Globus pallidus (tissue), 1 donor: Measurements from ENCODE around the gene PNP.
"Not testable (repeated sequence)": the region's sequence is repeated elsewhere in the genome, so short reads cannot be mapped to it uniquely, and the experiment has no call there.

Experiments
- DNase-seq: peaks from one replicate; pipeline ENCODE4 v3.0.0-alpha.2; 2015; ENCODE audit warnings: low spot score

PNP gene

GRCh38 chr14:20469242-20469889, at the start of gene PNP:
PNP (plus strand) TSS chr14:20469406; CDS start chr14:20469525, 119 bp downstream.
- DNase-seq, result peak; percentile 82

DNA sequence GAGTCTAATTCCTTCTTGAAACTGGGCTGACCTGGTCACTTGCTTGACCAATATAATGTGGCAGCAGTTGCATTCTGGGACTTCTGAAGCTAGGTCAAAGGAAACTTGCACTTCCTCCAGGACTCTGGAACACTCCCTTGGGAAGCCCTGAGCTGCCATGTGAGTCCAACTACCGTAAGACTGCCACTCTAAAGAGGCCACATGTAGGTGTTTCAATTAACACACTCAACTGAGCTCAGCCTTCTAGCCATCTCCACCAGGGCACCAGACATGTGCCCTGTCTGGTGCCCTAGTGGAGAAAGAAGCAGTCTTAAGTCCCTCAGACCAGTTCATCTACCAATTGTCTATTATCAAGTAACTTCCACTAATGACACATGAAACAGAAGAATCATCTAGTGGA, 49.8 kb upstream of the PNP start:
- no peak for DNase-seq

GRCh38 chr14:20421267-20421666, 47.9 kb upstream of the PNP start:
- no peak for DNase-seq

GRCh38 chr14:20422886-20423285, 46.3 kb upstream of the PNP start:
- no peak for DNase-seq

DNA sequence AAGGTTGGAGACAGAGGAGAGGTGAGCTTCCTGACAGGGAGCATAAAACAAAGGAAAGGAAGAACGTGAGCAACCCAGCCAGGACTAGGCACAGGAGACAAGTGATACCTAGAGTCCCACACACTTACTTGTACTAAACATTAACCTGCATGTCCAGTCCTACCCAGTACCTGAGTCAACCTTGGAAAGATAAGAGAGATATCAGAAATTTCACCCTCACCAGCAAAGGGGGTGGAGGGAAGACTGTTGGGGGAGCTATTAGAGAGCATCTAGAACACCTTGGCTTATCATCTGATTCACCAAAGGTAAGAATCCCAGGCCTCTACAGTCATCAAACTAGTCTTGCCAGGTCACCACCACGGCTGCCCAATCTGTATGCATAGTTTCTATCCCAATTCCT, 44.4 kb upstream of the PNP start:
- no peak for DNase-seq

- peak; percentile 45 for DNase-seq
These were observed 41.8 kb upstream of the PNP start for GRCh38 chr14:20427231-20428009.

DNA sequence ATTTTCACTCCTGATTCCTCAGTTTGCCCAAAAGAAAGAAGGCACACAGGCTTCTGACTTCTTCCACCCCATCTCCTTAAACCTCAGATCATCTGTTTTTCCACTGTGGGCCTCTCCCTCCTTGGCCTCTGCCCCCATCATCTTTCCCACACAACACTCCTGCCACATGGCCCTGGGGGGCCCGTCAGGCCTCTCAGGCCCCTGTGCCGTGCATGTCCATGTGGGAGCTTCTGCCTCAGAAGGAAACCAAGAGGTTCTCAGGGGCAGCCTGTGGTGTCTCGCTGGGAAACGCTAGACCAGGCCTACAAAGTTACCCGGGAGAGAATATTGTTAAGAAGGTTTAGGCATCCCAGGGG, 41.2 kb upstream of the PNP start:
- no peak for DNase-seq

GRCh38 chr14:20428802-20429201, 40.4 kb upstream of the PNP start:
- DNase-seq, result no peak

GRCh38 chr14:20429801-20430669, 39.2 kb upstream of the PNP start:
- peak; percentile 31 for DNase-seq

GRCh38 chr14:20434701-20435581, 34.3 kb upstream of the PNP start:
- DNase-seq, result peak; percentile 83

DNA sequence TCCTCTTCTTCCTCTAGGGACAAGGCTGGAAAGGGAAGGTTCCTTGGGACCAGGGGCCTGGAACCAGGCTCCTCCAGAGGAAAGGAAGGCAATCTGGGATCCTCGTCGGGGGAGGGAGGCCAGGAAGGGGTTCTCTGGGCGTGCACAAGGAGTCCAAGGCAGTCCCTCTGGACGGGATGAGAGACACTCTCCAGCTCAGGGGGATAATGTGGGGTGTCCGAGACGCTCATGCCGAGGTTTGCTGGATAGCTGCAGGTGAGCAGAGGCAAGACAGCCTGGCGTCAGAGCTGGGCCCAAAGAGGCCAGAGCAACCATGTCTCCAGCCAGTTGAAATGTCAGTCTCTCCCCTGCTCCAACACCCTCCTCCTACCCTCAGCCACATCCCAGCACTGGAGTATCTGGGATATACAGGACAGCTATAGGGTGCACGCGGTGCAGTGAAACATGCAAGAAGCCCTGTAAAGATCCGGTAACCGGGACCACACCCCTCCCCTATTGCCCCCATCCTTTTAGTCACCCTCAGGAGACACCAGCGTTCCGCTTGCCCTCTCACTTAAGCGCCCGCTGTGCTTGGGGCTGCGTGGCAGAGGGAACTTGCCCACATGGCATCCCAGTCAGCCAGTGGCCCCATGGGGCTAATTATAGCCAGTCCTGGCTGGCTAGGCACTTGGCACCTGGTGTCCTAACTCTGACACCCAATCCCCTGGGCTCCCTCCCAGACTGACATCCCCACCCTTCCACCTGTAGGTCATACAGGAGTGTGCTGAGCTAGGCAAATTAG, 33.4 kb upstream of the PNP start, which contains the start of gene KLHL33:
TSS of gene KLHL33 (minus strand) at position 585 of the 781 bp plus-strand sequence. CDS start at position 230, 355 bp downstream.
- DNase-seq, result no peak

DNA sequence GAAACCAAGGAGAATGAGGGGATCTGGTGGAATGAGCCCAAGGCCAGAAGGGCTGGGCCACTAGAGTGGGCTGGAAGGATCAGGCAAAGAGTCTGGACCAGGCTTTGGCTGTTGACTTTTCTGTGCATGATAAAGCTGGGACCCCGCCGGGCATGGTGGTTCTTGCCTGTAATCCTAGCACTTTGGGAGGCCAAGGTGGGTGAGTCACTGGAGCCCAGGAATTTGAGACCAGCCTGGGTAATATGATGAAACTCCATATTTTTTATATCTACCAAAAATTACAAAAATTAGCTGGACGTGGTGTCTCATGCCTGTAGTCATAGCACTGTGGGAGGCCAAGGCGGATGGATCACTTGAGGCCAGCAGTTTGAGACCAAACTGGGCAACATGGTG, 32.8 kb upstream of the PNP start:
- no peak for DNase-seq

- no peak for DNase-seq
These were observed 30.5 kb upstream of the PNP start for GRCh38 chr14:20438664-20439063.

DNA sequence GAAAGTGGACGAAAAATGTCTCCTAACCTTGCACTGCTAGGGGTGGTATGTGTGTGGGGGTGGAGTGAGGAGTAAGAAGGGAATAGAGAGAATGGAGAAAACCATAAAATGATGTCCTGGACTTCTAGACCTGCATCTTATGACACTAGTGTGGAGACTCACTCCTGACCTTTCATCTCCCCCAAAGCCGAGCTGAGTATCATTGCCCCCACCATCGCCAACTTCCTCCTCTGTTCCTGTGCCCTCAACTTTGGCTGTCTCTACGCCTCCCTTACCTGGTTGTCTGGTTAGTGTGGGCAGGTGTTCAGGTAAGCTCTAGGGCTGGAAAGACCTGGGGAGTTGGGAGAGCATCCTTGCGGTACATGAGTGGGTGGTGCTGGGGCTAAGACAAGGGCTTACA, 28.7 kb upstream of the PNP start:
- no peak for DNase-seq

DNA sequence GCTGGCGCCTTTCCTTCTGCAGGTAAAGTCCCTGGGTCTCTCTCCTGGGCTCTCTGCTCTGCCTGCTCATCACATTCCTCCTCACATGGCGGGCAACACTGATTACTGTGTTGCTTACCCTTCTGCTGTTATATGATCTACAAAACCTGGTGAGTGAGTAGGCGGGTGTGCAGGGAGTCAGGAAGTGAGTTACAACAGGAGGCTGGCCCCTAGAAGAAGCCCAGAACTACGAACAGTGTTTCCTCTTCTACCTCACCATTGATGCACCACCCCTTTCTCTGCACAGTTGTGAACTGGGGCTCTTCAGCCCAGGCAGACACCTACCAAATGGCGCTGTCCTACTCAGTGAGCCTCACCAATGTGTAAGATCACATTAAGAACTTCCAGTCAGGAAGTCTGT, 28.3 kb upstream of the PNP start:
- no peak for DNase-seq

DNA sequence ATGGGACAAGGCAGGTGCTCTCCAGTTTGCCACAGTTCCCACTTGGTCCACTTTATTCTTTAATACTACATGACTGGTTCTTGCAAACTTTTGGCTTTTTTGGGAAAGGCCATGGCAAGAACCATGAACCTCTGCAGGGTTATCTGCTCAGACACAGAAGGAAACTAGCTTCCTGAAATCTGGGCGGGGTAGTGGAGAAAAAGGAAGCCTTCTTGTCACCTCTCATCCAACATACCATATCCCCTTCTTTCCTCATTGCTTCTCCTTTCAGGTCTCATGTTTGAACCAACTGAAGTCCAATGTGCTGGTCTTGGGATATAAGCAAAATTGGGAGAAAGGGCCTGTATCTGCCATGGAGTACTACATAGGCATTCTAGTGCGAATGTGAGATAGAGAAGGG, 27.7 kb upstream of the PNP start:
- DNase-seq, result no peak

- not testable (repeated sequence) for DNase-seq
These were observed 25.6 kb upstream of the PNP start for GRCh38 chr14:20443650-20444049.

- DNase-seq, result no peak
These were observed 22.3 kb upstream of the PNP start for GRCh38 chr14:20446889-20447288.

GRCh38 chr14:20452831-20453230, 16.4 kb upstream of the PNP start:
- DNase-seq, result not testable (repeated sequence)

DNA sequence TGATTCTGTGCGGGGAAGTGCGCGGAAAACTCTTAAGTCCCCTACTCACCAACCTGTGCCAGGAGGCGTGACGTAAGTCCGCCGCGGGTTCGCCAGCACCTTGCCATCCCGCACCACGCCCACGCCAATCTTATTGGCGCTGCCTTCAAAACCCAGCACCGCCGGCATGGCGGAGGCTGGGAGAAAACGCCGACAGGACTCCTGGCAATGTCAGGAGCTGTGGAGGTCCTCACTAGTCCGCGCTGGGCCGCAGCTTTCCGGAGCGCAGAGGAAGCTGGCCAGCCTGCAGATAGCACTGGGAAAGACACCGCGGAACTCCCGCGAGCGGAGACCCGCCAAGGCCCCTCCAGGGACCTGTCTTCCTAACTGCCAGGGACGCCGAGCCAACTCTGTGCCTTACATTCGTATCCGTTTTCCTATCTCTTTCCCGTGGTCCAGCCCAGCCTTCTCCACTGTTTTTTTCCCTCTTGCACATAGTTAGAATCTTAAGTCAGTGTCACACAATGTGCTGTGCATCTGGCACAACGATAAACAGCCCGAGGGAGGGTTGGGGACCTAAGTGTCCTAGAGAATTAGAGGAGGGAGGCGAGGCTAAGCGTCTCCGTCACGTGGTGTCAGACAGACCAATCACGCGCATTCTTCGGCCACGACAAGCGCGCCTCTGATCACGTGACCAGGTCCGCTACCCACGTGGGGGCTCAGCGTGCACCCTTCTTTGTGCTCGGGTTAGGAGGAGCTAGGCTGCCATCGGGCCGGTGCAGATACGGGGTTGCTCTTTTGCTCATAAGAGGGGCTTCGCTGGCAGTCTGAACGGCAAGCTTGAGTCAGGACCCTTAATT, 14.5 kb upstream of the PNP start, which contains the start of the genes APEX1 and OSGEP:
TSS of gene APEX1 (plus strand) at position 711 of the 839 bp plus-strand sequence. CDS start 420 bp downstream, outside the sequence.
TSS of gene OSGEP (minus strand) at position 297 of the 839 bp plus-strand sequence. CDS start at position 168, 129 bp downstream.
- peak; percentile 99 for DNase-seq
